ENCODE results near the gene CORIN.
A peak's percentile ranks its signal among the peaks of the same experiment; 100 is the strongest.

Gene CORIN, protein sequence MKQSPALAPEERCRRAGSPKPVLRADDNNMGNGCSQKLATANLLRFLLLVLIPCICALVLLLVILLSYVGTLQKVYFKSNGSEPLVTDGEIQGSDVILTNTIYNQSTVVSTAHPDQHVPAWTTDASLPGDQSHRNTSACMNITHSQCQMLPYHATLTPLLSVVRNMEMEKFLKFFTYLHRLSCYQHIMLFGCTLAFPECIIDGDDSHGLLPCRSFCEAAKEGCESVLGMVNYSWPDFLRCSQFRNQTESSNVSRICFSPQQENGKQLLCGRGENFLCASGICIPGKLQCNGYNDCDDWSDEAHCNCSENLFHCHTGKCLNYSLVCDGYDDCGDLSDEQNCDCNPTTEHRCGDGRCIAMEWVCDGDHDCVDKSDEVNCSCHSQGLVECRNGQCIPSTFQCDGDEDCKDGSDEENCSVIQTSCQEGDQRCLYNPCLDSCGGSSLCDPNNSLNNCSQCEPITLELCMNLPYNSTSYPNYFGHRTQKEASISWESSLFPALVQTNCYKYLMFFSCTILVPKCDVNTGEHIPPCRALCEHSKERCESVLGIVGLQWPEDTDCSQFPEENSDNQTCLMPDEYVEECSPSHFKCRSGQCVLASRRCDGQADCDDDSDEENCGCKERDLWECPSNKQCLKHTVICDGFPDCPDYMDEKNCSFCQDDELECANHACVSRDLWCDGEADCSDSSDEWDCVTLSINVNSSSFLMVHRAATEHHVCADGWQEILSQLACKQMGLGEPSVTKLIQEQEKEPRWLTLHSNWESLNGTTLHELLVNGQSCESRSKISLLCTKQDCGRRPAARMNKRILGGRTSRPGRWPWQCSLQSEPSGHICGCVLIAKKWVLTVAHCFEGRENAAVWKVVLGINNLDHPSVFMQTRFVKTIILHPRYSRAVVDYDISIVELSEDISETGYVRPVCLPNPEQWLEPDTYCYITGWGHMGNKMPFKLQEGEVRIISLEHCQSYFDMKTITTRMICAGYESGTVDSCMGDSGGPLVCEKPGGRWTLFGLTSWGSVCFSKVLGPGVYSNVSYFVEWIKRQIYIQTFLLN

GRCh38 chr4:47837908-47838294, at the start of gene CORIN:
CORIN (minus strand) TSS chr4:47838067; CDS start chr4:47837949, 118 bp downstream.
- H3K27ac ChIP-seq: no peak within 1 kb of the TSS
- peak within 1 kb of the TSS; percentile 11 to 71 (median 58); a peak in 21 of 22 replicates for H3K9ac ChIP-seq
- H3K4me1 ChIP-seq: peaks cover 26 to 30% (median 29%) of the 10 kb centered on the region in 10 experiments
- peak within 1 kb of the TSS; percentile 52 to 72 (median 62) for H3K4me3 ChIP-seq
- TF ChIP-seq Cebpa-rat (IDR thresholded peaks at IDR 0.05): no peak
- H3K27me3 ChIP-seq: peaks cover 31 to 44% (median 38%) of the 10 kb centered on the region in 11 experiments
- H3K36me3 ChIP-seq: peaks cover 0 to 8% (median 3%) of the 10 kb centered on the region in 11 experiments; a peak in 5 of 22 replicates
- H4K20me1 ChIP-seq: peaks cover 0 to 29% (median 19%) of the 10 kb centered on the region in 11 experiments; a peak in 16 of 22 replicates
- peaks cover 4 to 11% (median 7%) of the 10 kb centered on the region in 11 experiments for H3K9me3 ChIP-seq (replicated peaks in 1 of 11)
- H3K4me2 ChIP-seq: peak within 1 kb of the TSS; percentile 93 to 100 (median 99)

- no peak overlapping the region for H3K4me3 ChIP-seq
- no peak overlapping the region for H3K4me2 ChIP-seq
- H4K20me1 ChIP-seq: no peaks in the 10 kb centered on the region
- no peaks in the 10 kb centered on the region for H3K27me3 ChIP-seq
- H3K36me3 ChIP-seq: peaks cover 71 to 98% (median 85%) of the 10 kb centered on the region in 11 experiments
- no peak overlapping the region for H3K27ac ChIP-seq
- TF ChIP-seq Cebpa-rat (IDR thresholded peaks at IDR 0.05): no peak
- H3K4me1 ChIP-seq: no peaks in the 10 kb centered on the region; a peak in 1 of 20 replicates
- no peak overlapping the region for H3K9ac ChIP-seq
- no peaks in the 10 kb centered on the region for H3K9me3 ChIP-seq (replicated peaks in 1 of 11)
Observed at GRCh38 chr4:47882228-47882627, 44.4 kb upstream of the CORIN start.

DNA sequence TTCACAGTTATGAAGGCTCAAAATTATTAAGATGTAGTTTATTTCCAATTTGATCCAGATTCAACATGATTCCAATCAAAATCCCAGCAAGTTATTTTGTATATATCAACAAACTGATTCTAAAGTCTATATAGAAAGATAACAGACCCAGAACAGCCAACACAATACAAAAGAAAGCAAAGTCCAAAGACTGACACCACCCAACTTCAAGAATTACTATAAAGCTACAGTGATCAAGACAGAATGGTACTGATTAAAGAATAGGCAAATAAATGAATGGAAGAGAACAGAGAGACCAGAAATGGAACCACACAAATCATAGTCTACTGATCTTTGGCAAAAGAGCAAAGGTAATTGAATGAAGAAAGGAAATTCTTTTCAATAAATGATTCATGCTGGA, 41.6 kb upstream of the CORIN start:
- H3K9ac ChIP-seq: no peak overlapping the region
- H3K4me1 ChIP-seq: peaks cover 0 to 7% (median 0%) of the 10 kb centered on the region in 10 experiments; a peak in 2 of 20 replicates
- no peak overlapping the region for H3K4me3 ChIP-seq
- H3K27ac ChIP-seq: no peak overlapping the region
- no peaks in the 10 kb centered on the region for H3K27me3 ChIP-seq
- H3K9me3 ChIP-seq (replicated peaks in 1 of 11): peaks cover 8 to 11% (median 9%) of the 10 kb centered on the region in 11 experiments
- no peak overlapping the region for H3K4me2 ChIP-seq
- peaks cover 76 to 98% (median 91%) of the 10 kb centered on the region in 11 experiments for H3K36me3 ChIP-seq
- TF ChIP-seq Cebpa-rat (IDR thresholded peaks at IDR 0.05): no peak
- H4K20me1 ChIP-seq: no peaks in the 10 kb centered on the region

- Histone ChIP-seq H4K20me1 (no peaks in the 10 kb centered on the region), H3K4me3 (no peak overlapping the region), H3K27me3 (no peaks in the 10 kb centered on the region), H3K36me3 (peaks cover 77 to 98% (median 89%) of the 10 kb centered on the region in 11 experiments), H3K4me2 (no peak overlapping the region), H3K27ac (no peak overlapping the region), H3K9ac (no peak overlapping the region), H3K9me3 (replicated peaks in 1 of 11) (peaks cover 33 to 36% (median 34%) of the 10 kb centered on the region in 11 experiments), H3K4me1 (peaks cover 0 to 7% (median 0%) of the 10 kb centered on the region in 10 experiments; a peak in 2 of 20 replicates)
- TF ChIP-seq Cebpa-rat (IDR thresholded peaks at IDR 0.05): no peak
Observed at GRCh38 chr4:47876784-47877546, 39.1 kb upstream of the CORIN start.

DNA sequence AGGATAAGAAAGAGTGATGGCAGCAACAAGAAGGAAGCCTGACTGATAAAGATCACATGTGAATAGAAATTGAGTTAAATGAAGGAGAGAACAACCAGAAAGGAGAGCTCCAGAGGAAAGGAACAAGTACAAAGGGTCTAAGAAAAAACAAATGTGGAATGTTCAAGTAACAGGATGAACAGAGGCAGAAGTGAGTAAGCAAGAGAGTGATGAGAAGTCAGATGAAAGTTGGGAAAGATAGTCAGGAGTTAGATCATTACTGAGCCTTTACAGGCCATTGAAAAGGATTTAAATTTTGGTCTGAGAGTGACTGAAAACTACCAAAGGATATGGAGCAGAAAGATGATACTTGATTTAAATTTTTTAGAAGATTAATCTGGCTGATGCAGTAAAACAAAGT, 38.4 kb upstream of the CORIN start:
- Histone ChIP-seq H3K4me1 (peaks cover 0 to 7% (median 0%) of the 10 kb centered on the region in 10 experiments; a peak in 2 of 20 replicates), H3K4me3 (no peak overlapping the region), H4K20me1 (no peaks in the 10 kb centered on the region), H3K36me3 (peaks cover 73 to 98% (median 85%) of the 10 kb centered on the region in 11 experiments), H3K9ac (no peak overlapping the region), H3K27ac (no peak overlapping the region), H3K4me2 (no peak overlapping the region), H3K27me3 (no peaks in the 10 kb centered on the region), H3K9me3 (replicated peaks in 1 of 11) (peaks cover 35 to 43% (median 38%) of the 10 kb centered on the region in 11 experiments)
- no peak for TF ChIP-seq Cebpa-rat (IDR thresholded peaks at IDR 0.05)

- peaks cover 43 to 58% (median 49%) of the 10 kb centered on the region in 11 experiments for H3K9me3 ChIP-seq (replicated peaks in 1 of 11)
- H4K20me1 ChIP-seq: no peaks in the 10 kb centered on the region
- no peak overlapping the region for H3K27ac ChIP-seq
- H3K4me1 ChIP-seq: peaks cover 0 to 7% (median 0%) of the 10 kb centered on the region in 10 experiments; a peak in 2 of 20 replicates
- no peaks in the 10 kb centered on the region for H3K27me3 ChIP-seq
- no peak overlapping the region for H3K4me2 ChIP-seq
- no peak overlapping the region for H3K9ac ChIP-seq
- TF ChIP-seq Cebpa-rat (IDR thresholded peaks at IDR 0.05): no peak
- peak overlapping the region in 2 of 10 experiments; percentile 3 to 13; a peak in 1 of 20 replicates for H3K4me3 ChIP-seq
- H3K36me3 ChIP-seq: peaks cover 76 to 94% (median 85%) of the 10 kb centered on the region in 11 experiments
Observed at GRCh38 chr4:47873877-47874541, 36.1 kb upstream of the CORIN start.

GRCh38 chr4:47863486-47863885, 25.6 kb upstream of the CORIN start:
- no peak for TF ChIP-seq Cebpa-rat (IDR thresholded peaks at IDR 0.05)
- Histone ChIP-seq H3K4me3 (no peak overlapping the region), H3K27me3 (no peaks in the 10 kb centered on the region), H3K9me3 (replicated peaks in 1 of 11) (peaks cover 0 to 12% (median 8%) of the 10 kb centered on the region in 11 experiments; a peak in 11 of 22 replicates), H3K4me2 (no peak overlapping the region), H3K4me1 (peaks cover 0 to 7% (median 0%) of the 10 kb centered on the region in 10 experiments; a peak in 7 of 20 replicates), H3K36me3 (peaks cover 34 to 87% (median 52%) of the 10 kb centered on the region in 11 experiments; a peak in 21 of 22 replicates), H3K27ac (no peak overlapping the region), H3K9ac (no peak overlapping the region), H4K20me1 (no peaks in the 10 kb centered on the region)
